GM12878 (cell line): ENCODE data around the gene ADSL. TPM values are rescaled to one million over a fixed set of nuclear protein-coding genes. Genes with fewer than 3 reads are reported as not detected.

Source experiments
- CHD2 ChIP-seq: IDR thresholded peaks from 2 replicates; pipeline ENCODE4 v1.6.1; 2011; ENCODE audit warnings: low read depth, low read length, improper control_type of control experiment, borderline replicate concordance
- CREB1 ChIP-seq: IDR thresholded peaks from 2 replicates; pipeline ENCODE4 v1.6.1; 2012; ENCODE audit warnings: low read depth, mild to moderate bottlenecking, inconsistent platforms
- EED ChIP-seq: sonication (generic); IDR thresholded peaks from 2 replicates; pipeline ENCODE4 v1.6.1; 2016; ENCODE audit warnings: antibody characterized with exemption, low read depth
- FOXM1 ChIP-seq: IDR thresholded peaks from 2 replicates; pipeline ENCODE4 v1.6.1; 2012; ENCODE audit warnings: low read depth, mild to moderate bottlenecking, inconsistent platforms, low read length, moderate library complexity
- IRF4 ChIP-seq: IDR thresholded peaks from 2 replicates; pipeline ENCODE4 v1.6.1; 2011; ENCODE audit warnings: low read depth, low read length
- KAT2A ChIP-seq: conservative IDR thresholded peaks from 2 replicates; pipeline ENCODE4 v1.6.1; 2011; ENCODE audit warnings: low read depth, low read length; ENCODE audit not compliant: control insufficient read depth
- RAD21 ChIP-seq: IDR thresholded peaks from 2 replicates; pipeline ENCODE4 v1.6.1; 2011; ENCODE audit warnings: mild to moderate bottlenecking, low read depth, low read length, moderate library complexity; ENCODE audit not compliant: insufficient read depth
- SIN3A ChIP-seq: IDR thresholded peaks from 2 replicates; pipeline ENCODE4 v1.6.1; 2012; ENCODE audit warnings: low read depth, low read length, improper control_type of control experiment
- SMARCA5 ChIP-seq: fragments of 450-650 bp; IDR thresholded peaks from 2 replicates; pipeline ENCODE4 v1.6.1; 2017; ENCODE audit warnings: mild to moderate bottlenecking
- TCF3 ChIP-seq: IDR thresholded peaks from 2 replicates; pipeline ENCODE4 v1.6.1; 2012; ENCODE audit warnings: low read depth, mild to moderate bottlenecking, low read length, borderline replicate concordance; ENCODE audit not compliant: insufficient read depth
- ZNF274 ChIP-seq: IDR thresholded peaks from one replicate; pipeline ENCODE4 v1.8.0; 2011; ENCODE audit not compliant: insufficient read length, insufficient read depth
- polyA plus RNA-seq, 11 experiments: library from polyadenylated mRNA; depleted of rRNA in 4 of 11; unstranded in 6 of 11; stranded (reverse) in 5 of 11; fragments of >200 nt; fragmentation: Nextera tagmentation in 4 of 11; fragmentation: Illumina TruSeq in 1 of 11; extraction: Ambion mirVana in 4 of 11; extraction: Trizol in 1 of 11; gene quantifications; 1 replicate in 1 of 11; 2 replicates in 10 of 11; pipeline versions ENCODE4 v1.2.1 to v1.2.3, GENCODE V29; 2011 to 2016; ENCODE audit warnings: inconsistent platforms in 2 of 11, missing spikeins in 2 of 11, low read depth in 1 of 11
- total RNA-seq, 4 experiments: library from RNA; depleted of rRNA in 3 of 4; stranded (reverse); fragments of >200 nt in 3 of 4; fragmentation: Illumina TruSeq in 1 of 4; extraction: Trizol in 1 of 4; gene quantifications; 2 replicates each; pipeline versions ENCODE4 v1.2.1 to v1.2.3, GENCODE V29; 2013 to 2021
- TF ChIP-seq, protein P1 (sequence below): fragments of 450-650 bp; IDR thresholded peaks from 2 replicates; pipeline ENCODE4 v1.6.1; 2018; ENCODE audit warnings: mild to moderate bottlenecking, low read depth, moderate library complexity; ENCODE audit not compliant: partially characterized antibody
- TF ChIP-seq, protein P2 (sequence below), 3 experiments: IDR thresholded peaks in 2 of 3; conservative IDR thresholded peaks in 1 of 3; 2 replicates each; pipeline ENCODE4 v1.5.1; 2011; ENCODE audit warnings: low read depth in 3 of 3, low read length in 3 of 3, mild to moderate bottlenecking in 3 of 3, control low read depth in 2 of 3, moderate library complexity in 2 of 3, inconsistent platforms in 1 of 3, mixed read lengths in 1 of 3; ENCODE audit not compliant: control insufficient read depth in 2 of 3, insufficient read depth in 1 of 3; ENCODE audit errors: extremely low read depth in 1 of 3
- TF ChIP-seq, protein P3 (sequence below): IDR thresholded peaks from 2 replicates; pipeline ENCODE4 v1.6.1; 2012; ENCODE audit warnings: improper control_type of control experiment, low read depth, low read length; ENCODE audit not compliant: insufficient replicate concordance
- TF ChIP-seq, protein P4 (sequence below): IDR thresholded peaks from 2 replicates; pipeline ENCODE4 v1.6.1; 2012; ENCODE audit warnings: low read depth, low read length, improper control_type of control experiment
- TF ChIP-seq, protein P5 (sequence below): IDR thresholded peaks from 2 replicates; pipeline ENCODE4 v1.6.1; 2011; ENCODE audit warnings: low read depth, low read length, improper control_type of control experiment, borderline replicate concordance

Gene ADSL
- total and polyA plus RNA-seq, 10 of the 15 experiments (the other 5 are each of a cell fraction or from before 2014, with no cell fraction given) = 126 to 313 (median 143) TPM

DNA sequence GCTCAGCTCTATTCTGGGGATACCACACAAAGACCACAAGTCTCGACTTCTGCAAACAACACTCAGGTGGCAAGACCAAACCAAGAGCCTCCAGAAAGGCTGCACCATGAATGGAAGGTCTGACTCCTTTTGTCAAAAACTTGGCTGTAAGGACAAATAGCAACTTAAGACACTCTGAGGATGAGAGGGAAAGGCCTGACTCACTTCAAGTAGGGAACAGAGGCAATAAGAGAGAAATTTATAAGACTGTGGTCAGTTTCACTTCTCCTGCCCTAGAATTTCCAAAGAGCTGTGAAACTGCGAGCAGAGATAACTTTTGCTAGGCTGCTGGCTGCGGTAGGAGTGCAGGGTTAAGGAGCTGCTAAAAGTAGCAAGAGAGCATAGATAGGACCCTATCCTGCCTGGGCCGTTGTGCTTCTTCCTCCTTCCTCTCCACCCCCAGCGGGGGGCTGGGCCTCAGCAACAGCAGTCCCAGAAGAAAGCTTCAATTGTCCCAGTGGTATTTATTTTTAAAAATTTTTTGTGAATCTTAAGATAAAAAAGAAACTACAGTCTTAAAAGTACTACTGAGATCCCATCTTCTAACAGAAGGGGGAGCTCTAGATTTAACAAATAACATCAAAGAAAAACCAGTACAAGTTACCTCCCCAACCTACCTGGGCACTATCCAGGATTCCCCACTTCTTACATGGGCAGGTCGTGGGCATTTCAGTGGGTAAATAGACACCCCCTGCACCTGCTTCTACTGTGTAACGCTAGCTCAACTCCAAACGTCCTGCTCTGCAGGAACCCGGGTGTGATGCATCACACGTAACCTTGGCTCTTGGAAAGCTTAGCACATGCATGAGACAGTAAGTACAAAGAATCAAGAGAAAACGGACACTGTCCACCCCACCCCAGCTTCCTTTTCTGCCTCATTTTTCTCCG, 90.5 kb downstream of the ADSL start (continued):
- TF ChIP-seq, protein P1, sequence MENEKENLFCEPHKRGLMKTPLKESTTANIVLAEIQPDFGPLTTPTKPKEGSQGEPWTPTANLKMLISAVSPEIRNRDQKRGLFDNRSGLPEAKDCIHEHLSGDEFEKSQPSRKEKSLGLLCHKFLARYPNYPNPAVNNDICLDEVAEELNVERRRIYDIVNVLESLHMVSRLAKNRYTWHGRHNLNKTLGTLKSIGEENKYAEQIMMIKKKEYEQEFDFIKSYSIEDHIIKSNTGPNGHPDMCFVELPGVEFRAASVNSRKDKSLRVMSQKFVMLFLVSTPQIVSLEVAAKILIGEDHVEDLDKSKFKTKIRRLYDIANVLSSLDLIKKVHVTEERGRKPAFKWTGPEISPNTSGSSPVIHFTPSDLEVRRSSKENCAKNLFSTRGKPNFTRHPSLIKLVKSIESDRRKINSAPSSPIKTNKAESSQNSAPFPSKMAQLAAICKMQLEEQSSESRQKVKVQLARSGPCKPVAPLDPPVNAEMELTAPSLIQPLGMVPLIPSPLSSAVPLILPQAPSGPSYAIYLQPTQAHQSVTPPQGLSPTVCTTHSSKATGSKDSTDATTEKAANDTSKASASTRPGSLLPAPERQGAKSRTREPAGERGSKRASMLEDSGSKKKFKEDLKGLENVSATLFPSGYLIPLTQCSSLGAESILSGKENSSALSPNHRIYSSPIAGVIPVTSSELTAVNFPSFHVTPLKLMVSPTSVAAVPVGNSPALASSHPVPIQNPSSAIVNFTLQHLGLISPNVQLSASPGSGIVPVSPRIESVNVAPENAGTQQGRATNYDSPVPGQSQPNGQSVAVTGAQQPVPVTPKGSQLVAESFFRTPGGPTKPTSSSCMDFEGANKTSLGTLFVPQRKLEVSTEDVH = no peak
- peak; percentile 61 for TF ChIP-seq RAD21
- no peak; the same call in 1 of the 2 replicates for TF ChIP-seq CREB1
- TF ChIP-seq CHD2 = no peak
- no peak for TF ChIP-seq ZNF274
- TF ChIP-seq, protein P2, sequence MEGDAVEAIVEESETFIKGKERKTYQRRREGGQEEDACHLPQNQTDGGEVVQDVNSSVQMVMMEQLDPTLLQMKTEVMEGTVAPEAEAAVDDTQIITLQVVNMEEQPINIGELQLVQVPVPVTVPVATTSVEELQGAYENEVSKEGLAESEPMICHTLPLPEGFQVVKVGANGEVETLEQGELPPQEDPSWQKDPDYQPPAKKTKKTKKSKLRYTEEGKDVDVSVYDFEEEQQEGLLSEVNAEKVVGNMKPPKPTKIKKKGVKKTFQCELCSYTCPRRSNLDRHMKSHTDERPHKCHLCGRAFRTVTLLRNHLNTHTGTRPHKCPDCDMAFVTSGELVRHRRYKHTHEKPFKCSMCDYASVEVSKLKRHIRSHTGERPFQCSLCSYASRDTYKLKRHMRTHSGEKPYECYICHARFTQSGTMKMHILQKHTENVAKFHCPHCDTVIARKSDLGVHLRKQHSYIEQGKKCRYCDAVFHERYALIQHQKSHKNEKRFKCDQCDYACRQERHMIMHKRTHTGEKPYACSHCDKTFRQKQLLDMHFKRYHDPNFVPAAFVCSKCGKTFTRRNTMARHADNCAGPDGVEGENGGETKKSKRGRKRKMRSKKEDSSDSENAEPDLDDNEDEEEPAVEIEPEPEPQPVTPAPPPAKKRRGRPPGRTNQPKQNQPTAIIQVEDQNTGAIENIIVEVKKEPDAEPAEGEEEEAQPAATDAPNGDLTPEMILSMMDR (IDR thresholded peaks at IDR 0.05 in 2 of 3, conservative IDR thresholded peaks at IDR 0.05 in 1 of 3; ENCODE audit: control insufficient read depth in 2 of 3, extremely low read depth in 1 of 3, insufficient read depth in 1 of 3, low read depth in 3 of 3, low read length in 3 of 3) = peak; percentile 45 to 52 (median 49); a peak in 5 of 6 replicates
- peak; percentile 68 for TF ChIP-seq IRF4
- TF ChIP-seq TCF3 = no peak
- no peak for TF ChIP-seq SMARCA5
- peak; percentile 61 for TF ChIP-seq FOXM1
- TF ChIP-seq, protein P3, sequence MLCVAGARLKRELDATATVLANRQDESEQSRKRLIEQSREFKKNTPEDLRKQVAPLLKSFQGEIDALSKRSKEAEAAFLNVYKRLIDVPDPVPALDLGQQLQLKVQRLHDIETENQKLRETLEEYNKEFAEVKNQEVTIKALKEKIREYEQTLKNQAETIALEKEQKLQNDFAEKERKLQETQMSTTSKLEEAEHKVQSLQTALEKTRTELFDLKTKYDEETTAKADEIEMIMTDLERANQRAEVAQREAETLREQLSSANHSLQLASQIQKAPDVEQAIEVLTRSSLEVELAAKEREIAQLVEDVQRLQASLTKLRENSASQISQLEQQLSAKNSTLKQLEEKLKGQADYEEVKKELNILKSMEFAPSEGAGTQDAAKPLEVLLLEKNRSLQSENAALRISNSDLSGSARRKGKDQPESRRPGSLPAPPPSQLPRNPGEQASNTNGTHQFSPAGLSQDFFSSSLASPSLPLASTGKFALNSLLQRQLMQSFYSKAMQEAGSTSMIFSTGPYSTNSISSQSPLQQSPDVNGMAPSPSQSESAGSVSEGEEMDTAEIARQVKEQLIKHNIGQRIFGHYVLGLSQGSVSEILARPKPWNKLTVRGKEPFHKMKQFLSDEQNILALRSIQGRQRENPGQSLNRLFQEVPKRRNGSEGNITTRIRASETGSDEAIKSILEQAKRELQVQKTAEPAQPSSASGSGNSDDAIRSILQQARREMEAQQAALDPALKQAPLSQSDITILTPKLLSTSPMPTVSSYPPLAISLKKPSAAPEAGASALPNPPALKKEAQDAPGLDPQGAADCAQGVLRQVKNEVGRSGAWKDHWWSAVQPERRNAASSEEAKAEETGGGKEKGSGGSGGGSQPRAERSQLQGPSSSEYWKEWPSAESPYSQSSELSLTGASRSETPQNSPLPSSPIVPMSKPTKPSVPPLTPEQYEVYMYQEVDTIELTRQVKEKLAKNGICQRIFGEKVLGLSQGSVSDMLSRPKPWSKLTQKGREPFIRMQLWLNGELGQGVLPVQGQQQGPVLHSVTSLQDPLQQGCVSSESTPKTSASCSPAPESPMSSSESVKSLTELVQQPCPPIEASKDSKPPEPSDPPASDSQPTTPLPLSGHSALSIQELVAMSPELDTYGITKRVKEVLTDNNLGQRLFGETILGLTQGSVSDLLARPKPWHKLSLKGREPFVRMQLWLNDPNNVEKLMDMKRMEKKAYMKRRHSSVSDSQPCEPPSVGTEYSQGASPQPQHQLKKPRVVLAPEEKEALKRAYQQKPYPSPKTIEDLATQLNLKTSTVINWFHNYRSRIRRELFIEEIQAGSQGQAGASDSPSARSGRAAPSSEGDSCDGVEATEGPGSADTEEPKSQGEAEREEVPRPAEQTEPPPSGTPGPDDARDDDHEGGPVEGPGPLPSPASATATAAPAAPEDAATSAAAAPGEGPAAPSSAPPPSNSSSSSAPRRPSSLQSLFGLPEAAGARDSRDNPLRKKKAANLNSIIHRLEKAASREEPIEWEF = peak; percentile 34
- TF ChIP-seq, protein P4, sequence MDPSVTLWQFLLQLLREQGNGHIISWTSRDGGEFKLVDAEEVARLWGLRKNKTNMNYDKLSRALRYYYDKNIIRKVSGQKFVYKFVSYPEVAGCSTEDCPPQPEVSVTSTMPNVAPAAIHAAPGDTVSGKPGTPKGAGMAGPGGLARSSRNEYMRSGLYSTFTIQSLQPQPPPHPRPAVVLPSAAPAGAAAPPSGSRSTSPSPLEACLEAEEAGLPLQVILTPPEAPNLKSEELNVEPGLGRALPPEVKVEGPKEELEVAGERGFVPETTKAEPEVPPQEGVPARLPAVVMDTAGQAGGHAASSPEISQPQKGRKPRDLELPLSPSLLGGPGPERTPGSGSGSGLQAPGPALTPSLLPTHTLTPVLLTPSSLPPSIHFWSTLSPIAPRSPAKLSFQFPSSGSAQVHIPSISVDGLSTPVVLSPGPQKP = no peak
- TF ChIP-seq KAT2A = no peak
- TF ChIP-seq, protein P5, sequence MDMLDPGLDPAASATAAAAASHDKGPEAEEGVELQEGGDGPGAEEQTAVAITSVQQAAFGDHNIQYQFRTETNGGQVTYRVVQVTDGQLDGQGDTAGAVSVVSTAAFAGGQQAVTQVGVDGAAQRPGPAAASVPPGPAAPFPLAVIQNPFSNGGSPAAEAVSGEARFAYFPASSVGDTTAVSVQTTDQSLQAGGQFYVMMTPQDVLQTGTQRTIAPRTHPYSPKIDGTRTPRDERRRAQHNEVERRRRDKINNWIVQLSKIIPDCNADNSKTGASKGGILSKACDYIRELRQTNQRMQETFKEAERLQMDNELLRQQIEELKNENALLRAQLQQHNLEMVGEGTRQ = no peak
- TF ChIP-seq SIN3A = no peak
- TF ChIP-seq EED = peak; percentile 92
